KMS-11 (cell line): Measurements from ENCODE around the gene URM1.

Source experiments
- H2AFZ ChIP-seq: fragments of 200-600 bp; sonication (generic); 2 replicates; pipeline ENCODE4 v1.6.1; 2016; ENCODE audit warnings: antibody characterized with exemption, mixed run types, low read depth
- H3K27ac ChIP-seq: fragments of 200-600 bp; sonication (generic); 2 replicates; pipeline ENCODE4 v1.6.1; 2016; ENCODE audit warnings: mild to moderate bottlenecking, mixed run types
- H3K27me3 ChIP-seq: fragments of 200-600 bp; sonication (generic); 2 replicates; pipeline ENCODE4 v1.6.1; 2017; ENCODE audit warnings: mild to moderate bottlenecking, low read depth, mixed run types, moderate library complexity; ENCODE audit not compliant: insufficient read depth
- H3K36me3 ChIP-seq: fragments of 200-600 bp; sonication (generic); 2 replicates; pipeline ENCODE4 v1.6.1; 2017; ENCODE audit warnings: mild to moderate bottlenecking, mixed run types; ENCODE audit not compliant: insufficient read depth
- H3K4me1 ChIP-seq: fragments of 200-600 bp; sonication (generic); 2 replicates; pipeline ENCODE4 v1.6.1; 2016; ENCODE audit warnings: mild to moderate bottlenecking, low read depth, mixed run types; ENCODE audit not compliant: poor library complexity, severe bottlenecking
- H3K4me2 ChIP-seq: fragments of 200-600 bp; sonication (generic); 2 replicates; pipeline ENCODE4 v1.7.0; 2016; ENCODE audit warnings: mild to moderate bottlenecking, mixed run types
- H3K4me3 ChIP-seq: fragments of 200-600 bp; sonication (generic); IDR thresholded peaks from 2 replicates; pipeline ENCODE4 v1.6.1; 2017; ENCODE audit warnings: low read depth, low read length, mixed read lengths; ENCODE audit not compliant: insufficient read depth
- H3K79me2 ChIP-seq: fragments of 200-600 bp; sonication (generic); 2 replicates; pipeline ENCODE4 v1.6.1; 2016; ENCODE audit warnings: low read depth, mixed run types; ENCODE audit not compliant: insufficient read depth
- H3K9ac ChIP-seq: fragments of 200-600 bp; sonication (generic); 2 replicates; pipeline ENCODE4 v1.6.1; 2016; ENCODE audit warnings: mild to moderate bottlenecking, mixed run types
- H4K20me1 ChIP-seq: fragments of 200-600 bp; sonication (generic); 2 replicates; pipeline ENCODE4 v1.6.1; 2016; ENCODE audit warnings: mild to moderate bottlenecking, mixed run types; ENCODE audit not compliant: insufficient read depth
- TF ChIP-seq, protein P1 (sequence below): fragments of 200-600 bp; sonication (generic); conservative IDR thresholded peaks from 2 replicates; pipeline ENCODE4 v1.6.1; 2017; ENCODE audit warnings: low read depth, mild to moderate bottlenecking, antibody characterized with exemption, low read length, moderate library complexity, mixed read lengths

URM1 gene

GRCh38 chr9:128428644-128429512 lies 57.7 kb downstream of the URM1 start:
- Histone ChIP-seq H3K9ac (no peak overlapping the region), H3K4me1 (no peaks in the 10 kb centered on the region), H3K27ac (no peak overlapping the region), H2AFZ (no peak overlapping the region), H3K36me3 (no peaks in the 10 kb centered on the region), H3K4me3 (no peak overlapping the region), H3K79me2 (no peaks in the 10 kb centered on the region), H3K27me3 (no peaks in the 10 kb centered on the region), H3K4me2 (no peak overlapping the region), H4K20me1 (no peaks in the 10 kb centered on the region)
- TF ChIP-seq, protein P1, sequence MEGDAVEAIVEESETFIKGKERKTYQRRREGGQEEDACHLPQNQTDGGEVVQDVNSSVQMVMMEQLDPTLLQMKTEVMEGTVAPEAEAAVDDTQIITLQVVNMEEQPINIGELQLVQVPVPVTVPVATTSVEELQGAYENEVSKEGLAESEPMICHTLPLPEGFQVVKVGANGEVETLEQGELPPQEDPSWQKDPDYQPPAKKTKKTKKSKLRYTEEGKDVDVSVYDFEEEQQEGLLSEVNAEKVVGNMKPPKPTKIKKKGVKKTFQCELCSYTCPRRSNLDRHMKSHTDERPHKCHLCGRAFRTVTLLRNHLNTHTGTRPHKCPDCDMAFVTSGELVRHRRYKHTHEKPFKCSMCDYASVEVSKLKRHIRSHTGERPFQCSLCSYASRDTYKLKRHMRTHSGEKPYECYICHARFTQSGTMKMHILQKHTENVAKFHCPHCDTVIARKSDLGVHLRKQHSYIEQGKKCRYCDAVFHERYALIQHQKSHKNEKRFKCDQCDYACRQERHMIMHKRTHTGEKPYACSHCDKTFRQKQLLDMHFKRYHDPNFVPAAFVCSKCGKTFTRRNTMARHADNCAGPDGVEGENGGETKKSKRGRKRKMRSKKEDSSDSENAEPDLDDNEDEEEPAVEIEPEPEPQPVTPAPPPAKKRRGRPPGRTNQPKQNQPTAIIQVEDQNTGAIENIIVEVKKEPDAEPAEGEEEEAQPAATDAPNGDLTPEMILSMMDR, result no peak

- TF ChIP-seq, protein P1, result no peak
- Histone ChIP-seq H3K79me2 (no peaks in the 10 kb centered on the region), H3K4me1 (no peaks in the 10 kb centered on the region), H2AFZ (no peak overlapping the region), H3K9ac (no peak overlapping the region), H3K27me3 (no peaks in the 10 kb centered on the region), H3K4me2 (no peak overlapping the region), H3K4me3 (no peak overlapping the region), H3K27ac (no peak overlapping the region), H4K20me1 (no peaks in the 10 kb centered on the region), H3K36me3 (no peaks in the 10 kb centered on the region)
Measured at GRCh38 chr9:128429513-128430086, 58.4 kb downstream of the URM1 start.

DNA sequence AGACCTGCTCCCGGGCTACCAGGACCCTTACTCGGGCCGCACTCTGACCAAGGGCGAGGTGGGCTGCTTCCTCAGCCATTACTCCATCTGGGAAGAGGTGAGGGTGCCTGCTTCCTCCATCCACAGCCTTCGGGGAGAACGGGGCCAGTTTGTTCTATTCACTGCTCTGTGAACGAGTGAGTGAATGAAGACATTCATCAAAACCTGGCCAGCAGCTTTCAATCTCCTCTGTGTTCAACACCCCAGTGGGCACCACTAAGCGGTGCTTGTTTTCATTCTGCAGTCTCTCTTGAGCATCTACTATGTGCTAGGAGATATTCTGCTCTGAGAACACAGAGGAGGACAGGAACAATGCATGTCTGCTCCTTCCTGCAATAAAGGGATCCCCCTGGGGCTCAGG lies 60.0 kb downstream of the URM1 start:
- H4K20me1 ChIP-seq, result no peaks in the 10 kb centered on the region
- no peaks in the 10 kb centered on the region for H3K36me3 ChIP-seq
- no peak overlapping the region for H2AFZ ChIP-seq
- H3K79me2 ChIP-seq, result no peaks in the 10 kb centered on the region
- no peak overlapping the region for H3K4me2 ChIP-seq
- no peaks in the 10 kb centered on the region for H3K27me3 ChIP-seq
- H3K27ac ChIP-seq, result no peak overlapping the region
- TF ChIP-seq, protein P1, result no peak
- no peak overlapping the region for H3K4me3 ChIP-seq
- no peak overlapping the region for H3K9ac ChIP-seq
- H3K4me1 ChIP-seq, result no peaks in the 10 kb centered on the region

- no peaks in the 10 kb centered on the region for H3K27me3 ChIP-seq
- no peak overlapping the region for H2AFZ ChIP-seq
- no peak overlapping the region for H3K9ac ChIP-seq
- no peaks in the 10 kb centered on the region for H4K20me1 ChIP-seq
- no peak overlapping the region for H3K27ac ChIP-seq
- H3K36me3 ChIP-seq, result no peaks in the 10 kb centered on the region
- TF ChIP-seq, protein P1, result no peak
- H3K4me2 ChIP-seq, result no peak overlapping the region
- H3K4me3 ChIP-seq, result no peak overlapping the region
- no peaks in the 10 kb centered on the region for H3K79me2 ChIP-seq
- peaks cover 9% of the 10 kb centered on the region for H3K4me1 ChIP-seq
Measured at GRCh38 chr9:128434340-128434739, 63.2 kb downstream of the URM1 start.
